Measurements from ENCODE around the gene SLAMF1.

SLAMF1 gene

GRCh38 chr1:160672789-160673695 lies 26.2 kb upstream of the SLAMF1 start:
- TF ChIP-seq CTCF (IDR thresholded peaks at IDR 0.05; ENCODE audit: insufficient read depth, low read length, poor library complexity, severe bottlenecking) = no peak
- H3K27me3 ChIP-seq (replicated peaks; ENCODE audit: control insufficient read depth, insufficient read depth, low read length) = no peaks in the 10 kb centered on the region
- peaks cover 9% of the 10 kb centered on the region for H3K36me3 ChIP-seq (ENCODE audit: control insufficient read depth, insufficient read depth, low read length)
- DNase-seq (ENCODE audit: extremely low read depth, insufficient read length) = no peak
- peak overlapping the region; percentile 8; the same call in 1 of the 2 replicates for H3K4me3 ChIP-seq (replicated peaks; ENCODE audit: low read depth, low read length)

GRCh38 chr1:160671603-160672517 lies 25.0 kb upstream of the SLAMF1 start:
- TF ChIP-seq CTCF (IDR thresholded peaks at IDR 0.05; ENCODE audit: insufficient read depth, low read length, poor library complexity, severe bottlenecking) = no peak
- Histone ChIP-seq H3K4me3 (replicated peaks; ENCODE audit: low read depth, low read length) (no peak overlapping the region), H3K36me3 (ENCODE audit: control insufficient read depth, insufficient read depth, low read length) (peaks cover under 1% of the 10 kb centered on the region; the same call in 1 of the 2 replicates), H3K27me3 (replicated peaks; ENCODE audit: control insufficient read depth, insufficient read depth, low read length) (no peaks in the 10 kb centered on the region)
- no peak for DNase-seq (ENCODE audit: extremely low read depth, insufficient read length)

- Histone ChIP-seq H3K27me3 (replicated peaks; ENCODE audit: control insufficient read depth, insufficient read depth, low read length) (no peaks in the 10 kb centered on the region), H3K4me3 (replicated peaks; ENCODE audit: low read depth, low read length) (no peak overlapping the region), H3K36me3 (ENCODE audit: control insufficient read depth, insufficient read depth, low read length) (no peaks in the 10 kb centered on the region)
- no peak for DNase-seq (ENCODE audit: extremely low read depth, insufficient read length)
- no peak for TF ChIP-seq CTCF (IDR thresholded peaks at IDR 0.05; ENCODE audit: insufficient read depth, low read length, poor library complexity, severe bottlenecking)
Observed at GRCh38 chr1:160670701-160671100, 23.9 kb upstream of the SLAMF1 start.

- H3K27me3 ChIP-seq (replicated peaks; ENCODE audit: control insufficient read depth, insufficient read depth, low read length) = no peaks in the 10 kb centered on the region
Observed at GRCh38 chr1:160669802-160670201, 23.0 kb upstream of the SLAMF1 start.

GRCh38 chr1:160669276-160669675 lies 22.4 kb upstream of the SLAMF1 start:
- no peak for DNase-seq (ENCODE audit: extremely low read depth, insufficient read length)
- Histone ChIP-seq H3K27me3 (replicated peaks; ENCODE audit: control insufficient read depth, insufficient read depth, low read length) (no peaks in the 10 kb centered on the region), H3K4me3 (replicated peaks; ENCODE audit: low read depth, low read length) (no peak overlapping the region), H3K36me3 (ENCODE audit: control insufficient read depth, insufficient read depth, low read length) (no peaks in the 10 kb centered on the region)
- TF ChIP-seq CTCF (IDR thresholded peaks at IDR 0.05; ENCODE audit: insufficient read depth, low read length, poor library complexity, severe bottlenecking) = no peak

More at GRCh38 chr1:160669802-160670201, 23.0 kb upstream of the SLAMF1 start:
- TF ChIP-seq CTCF (IDR thresholded peaks at IDR 0.05; ENCODE audit: insufficient read depth, low read length, poor library complexity, severe bottlenecking) = no peak
- H3K36me3 ChIP-seq (ENCODE audit: control insufficient read depth, insufficient read depth, low read length) = no peaks in the 10 kb centered on the region
- no peak overlapping the region for H3K4me3 ChIP-seq (replicated peaks; ENCODE audit: low read depth, low read length)
- DNase-seq (ENCODE audit: extremely low read depth, insufficient read length) = no peak
